NCI-H748 treated with DMSO at 0.1 percent for 48 hours (cell line): Measurements from ENCODE around the gene DNAH8.

ENCODE experiments used
- DNase-seq: peaks from one replicate; lab custom pipeline; 2025; lab: John Stamatoyannopoulos, UW

Gene DNAH8

GRCh38 chr6:38702558-38703397, 12.3 kb upstream of the DNAH8 start, which contains the start of gene GLO1:
TSS of gene GLO1 (minus strand) at chr6:38703145. CDS start at chr6:38703054, 91 bp downstream.
- peak; percentile 97 for DNase-seq

GRCh38 chr6:38703949-38704590, 11.0 kb upstream of the DNAH8 start:
- no peak for DNase-seq

DNA sequence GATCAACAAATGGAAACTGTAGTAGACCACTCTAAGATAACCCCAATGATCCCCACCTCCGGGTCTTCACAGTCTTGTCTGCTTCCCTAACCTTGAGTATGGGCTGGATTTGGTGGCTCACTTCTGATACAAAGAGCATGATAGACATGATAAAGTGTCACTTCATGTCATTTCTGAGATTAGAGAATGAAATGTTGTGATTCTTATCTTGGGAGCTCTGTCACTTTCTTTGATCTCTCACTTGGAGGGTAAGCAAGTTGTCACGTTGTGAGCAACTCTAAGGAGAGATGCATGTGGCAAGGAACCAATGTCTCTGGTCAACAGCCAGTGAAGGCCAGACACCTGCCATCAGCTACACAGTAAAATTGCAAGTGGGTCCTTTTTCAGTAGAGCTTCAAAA, 9.2 kb upstream of the DNAH8 start:
- no peak for DNase-seq

GRCh38 chr6:38708496-38708895, 6.6 kb upstream of the DNAH8 start:
- DNase-seq: no peak

DNA sequence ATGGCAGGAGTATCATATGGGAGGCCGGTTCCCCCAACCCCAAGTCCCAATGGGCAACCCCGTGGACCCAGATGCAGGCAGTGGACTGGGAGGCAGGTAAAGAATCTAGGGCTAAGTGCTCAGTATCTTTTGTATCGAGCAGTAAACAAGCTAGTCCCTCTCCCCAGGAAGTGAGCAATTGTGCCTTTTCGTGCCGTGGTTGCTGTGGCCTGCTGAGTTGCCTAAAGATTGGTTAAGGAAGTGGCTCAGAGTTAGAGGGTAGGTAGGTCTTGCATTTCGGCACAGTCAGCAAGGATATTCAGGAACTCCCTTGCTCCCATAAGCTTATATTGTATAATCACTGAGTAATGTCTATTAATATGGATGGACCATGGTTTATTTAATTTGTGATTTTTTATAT, 1.3 kb upstream of the DNAH8 start:
- no peak for DNase-seq

DNA sequence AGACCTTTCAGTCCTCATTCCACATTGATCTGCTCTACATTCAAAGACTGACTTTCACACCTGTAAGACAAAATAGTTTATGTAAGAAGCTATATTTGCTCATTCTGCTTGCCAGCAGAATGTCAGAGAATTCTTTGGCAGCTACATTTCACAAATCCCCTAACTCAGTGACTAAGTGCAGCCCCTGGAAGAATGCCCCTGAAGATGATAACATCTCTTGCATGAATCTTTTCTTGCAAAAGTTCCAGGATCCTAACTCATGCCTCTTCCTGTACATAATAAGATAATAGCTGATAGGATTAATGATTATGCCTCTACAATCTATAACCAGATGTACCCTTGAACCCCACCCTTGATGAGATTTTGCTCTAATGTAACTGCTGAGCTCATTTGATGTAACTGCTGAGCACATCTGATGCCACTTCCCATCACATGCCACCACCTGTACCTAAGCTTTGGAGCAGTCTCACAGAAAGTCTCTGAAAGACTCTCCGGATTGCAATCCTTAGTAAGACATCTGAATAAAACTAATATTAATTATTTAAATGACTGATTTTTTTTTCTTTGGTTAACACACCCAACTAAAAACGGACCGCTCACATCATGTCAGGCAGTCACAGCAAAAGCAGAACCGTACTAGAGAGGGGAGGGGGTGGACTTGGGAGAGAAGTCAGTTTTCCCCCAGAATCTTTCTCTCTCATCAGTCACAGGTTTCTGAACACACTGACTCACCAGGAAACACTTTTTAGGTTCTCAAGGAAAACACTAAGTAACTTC, 684 bp upstream of the DNAH8 start:
- DNase-seq: no peak

- no peak for DNase-seq
Measured at GRCh38 chr6:38716825-38717224, 1.7 kb downstream of the DNAH8 start.

DNA sequence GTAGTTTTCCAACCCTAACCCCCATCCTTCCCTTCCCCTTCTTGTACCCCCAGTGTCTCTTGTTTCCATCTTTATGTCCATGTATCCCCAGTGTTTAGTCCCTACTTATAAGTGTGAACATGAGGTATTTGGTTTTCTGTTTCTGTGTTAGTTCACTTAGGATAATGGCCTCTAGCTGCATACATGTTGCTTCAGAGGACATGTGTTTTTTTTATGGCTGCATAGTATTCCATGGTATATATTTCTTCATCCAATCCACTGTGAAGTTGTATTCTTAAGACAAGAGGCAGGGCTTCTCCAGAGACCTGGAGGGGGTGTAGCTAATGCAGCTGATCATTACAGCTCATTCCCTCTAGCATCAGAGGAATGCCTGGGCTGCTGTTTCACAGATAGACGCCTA, 4.2 kb downstream of the DNAH8 start:
- DNase-seq: no peak

GRCh38 chr6:38720295-38720694, 5.2 kb downstream of the DNAH8 start:
- DNase-seq: no peak

DNA sequence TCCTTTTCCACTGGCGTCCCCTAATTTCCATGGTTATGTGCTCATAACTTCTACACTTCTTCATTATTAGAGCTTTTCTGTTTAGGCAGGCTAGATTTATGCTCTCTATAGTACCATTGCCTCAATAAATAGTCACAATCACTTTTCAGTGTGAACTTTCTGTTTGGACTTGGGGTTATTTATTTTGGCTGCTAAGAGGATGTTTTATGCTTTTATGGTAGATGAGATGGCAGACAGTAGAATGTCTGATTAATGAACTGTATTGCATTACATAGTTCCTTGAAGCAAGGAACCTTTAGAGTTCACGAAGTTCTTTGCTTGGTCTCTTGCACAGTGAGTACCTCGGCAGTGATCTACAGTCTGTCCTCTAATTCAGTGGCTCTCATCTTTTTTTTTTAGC, 6.9 kb downstream of the DNAH8 start:
- DNase-seq: no peak

- no peak for DNase-seq
Measured at GRCh38 chr6:38722727-38723334, 7.7 kb downstream of the DNAH8 start.

DNA sequence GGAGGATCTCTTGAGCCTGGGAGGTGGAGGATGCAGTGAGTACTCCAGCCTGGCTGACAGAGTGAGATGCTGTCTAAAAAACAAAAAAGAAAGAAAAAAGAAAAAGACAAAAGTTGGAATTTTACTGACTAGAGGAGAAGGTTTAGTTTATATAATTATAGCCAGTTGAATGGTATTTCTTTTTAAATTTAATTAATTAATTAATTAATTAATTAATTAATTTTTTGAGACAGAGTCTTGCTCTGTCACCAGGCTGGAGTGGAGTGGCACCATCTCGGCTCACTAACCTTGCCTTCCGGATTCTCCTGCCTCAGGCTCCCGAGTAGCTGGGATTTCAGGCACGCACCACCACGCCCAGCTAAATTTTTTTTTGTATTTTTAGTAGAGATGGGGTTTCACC, 8.7 kb downstream of the DNAH8 start:
- DNase-seq: no peak

DNA sequence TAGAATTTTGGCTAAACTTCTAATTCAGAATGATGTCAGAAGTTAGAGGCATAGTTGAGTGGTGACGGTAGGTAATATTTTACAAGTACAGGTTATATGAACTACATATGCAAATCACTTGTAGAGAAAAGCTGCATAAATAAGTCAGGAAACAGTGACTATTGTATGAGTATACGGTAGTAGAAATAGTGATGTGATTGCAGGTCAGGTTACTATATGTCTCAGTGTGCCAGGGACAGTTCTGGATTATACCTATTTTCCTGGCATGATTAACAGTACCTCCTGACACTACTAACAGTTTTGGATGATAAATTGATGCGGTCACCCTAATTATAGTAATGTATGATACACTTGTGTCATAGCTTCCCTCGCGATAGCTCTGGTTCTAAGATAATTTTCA, 9.2 kb downstream of the DNAH8 start:
- DNase-seq: no peak

DNA sequence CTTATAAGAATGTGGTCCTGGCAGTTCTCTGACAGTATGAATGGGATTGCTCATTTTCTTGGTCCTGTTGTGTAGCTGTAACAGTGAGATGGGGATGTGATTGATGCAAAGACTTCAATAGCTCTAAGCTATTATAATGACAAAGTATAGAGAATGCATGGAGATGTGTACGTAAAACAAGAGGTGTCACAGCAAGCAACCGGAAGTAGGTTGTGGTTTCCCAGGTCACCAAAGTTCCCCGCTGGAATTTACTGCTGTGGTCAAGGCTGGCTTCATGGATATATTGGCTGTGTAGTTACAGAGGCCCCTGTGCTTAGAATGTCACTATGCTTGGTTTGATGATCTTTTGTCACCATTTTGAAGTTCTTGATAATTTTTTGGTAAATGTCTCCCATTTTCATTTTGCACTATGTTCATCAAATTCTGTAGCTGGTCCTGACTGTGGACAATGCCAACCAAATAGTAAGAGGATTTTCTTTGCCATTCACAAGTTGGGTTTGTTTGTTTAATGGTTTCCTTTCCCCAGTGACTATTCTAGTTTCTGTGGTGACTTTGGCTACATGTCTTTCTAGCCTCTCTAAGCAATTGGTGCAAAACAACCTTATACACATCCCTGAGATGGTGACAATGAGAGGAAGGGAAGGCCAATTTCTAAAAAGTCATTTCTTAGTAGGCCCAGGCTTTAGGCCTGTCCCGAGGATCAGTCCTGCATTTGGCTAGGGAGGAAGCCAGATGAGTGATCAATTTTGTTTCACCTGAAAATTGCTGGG, 10.5 kb downstream of the DNAH8 start:
- DNase-seq: no peak

DNA sequence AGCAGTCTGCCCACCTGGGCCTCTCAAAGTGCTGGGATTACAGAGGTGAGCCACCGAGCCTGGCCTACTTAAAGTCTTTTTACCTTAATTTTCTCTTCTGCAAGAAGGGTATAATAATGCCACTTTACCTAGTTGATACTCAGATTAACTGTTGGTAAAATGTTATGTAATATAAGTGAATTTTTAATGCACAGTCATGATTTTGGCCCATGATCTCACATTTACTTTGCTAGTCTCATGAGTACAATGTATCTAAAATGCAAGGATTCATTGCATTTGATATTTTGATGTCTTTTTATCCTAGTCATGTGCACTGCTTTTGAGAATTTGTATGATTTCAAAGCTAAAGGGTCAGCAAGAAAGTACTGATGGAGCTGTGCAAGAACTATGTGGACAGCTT, 13.1 kb downstream of the DNAH8 start:
- no peak for DNase-seq

GRCh38 chr6:38730140-38730862, 15.2 kb downstream of the DNAH8 start:
- no peak for DNase-seq

DNA sequence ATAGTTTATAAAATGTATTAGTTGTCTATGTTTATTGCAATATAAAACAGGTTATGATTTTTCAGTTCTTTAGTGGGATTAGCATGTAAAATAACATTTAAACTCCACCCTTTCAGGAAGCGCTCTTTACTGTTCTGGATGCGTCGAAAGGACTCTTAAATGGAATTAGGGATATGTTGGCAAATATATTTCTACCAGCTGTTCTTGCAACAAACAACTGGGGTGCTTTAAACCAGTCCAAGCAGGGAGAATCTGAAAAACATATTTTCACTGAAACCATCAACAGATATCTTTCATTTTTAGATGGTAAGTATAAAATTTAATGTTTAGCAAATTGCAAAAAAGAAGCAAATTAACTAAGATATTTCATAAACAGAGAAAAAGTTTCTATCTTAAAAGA, 21.8 kb downstream of the DNAH8 start:
- no peak for DNase-seq

GRCh38 chr6:38738261-38738660, 23.1 kb downstream of the DNAH8 start:
- DNase-seq: no peak

DNA sequence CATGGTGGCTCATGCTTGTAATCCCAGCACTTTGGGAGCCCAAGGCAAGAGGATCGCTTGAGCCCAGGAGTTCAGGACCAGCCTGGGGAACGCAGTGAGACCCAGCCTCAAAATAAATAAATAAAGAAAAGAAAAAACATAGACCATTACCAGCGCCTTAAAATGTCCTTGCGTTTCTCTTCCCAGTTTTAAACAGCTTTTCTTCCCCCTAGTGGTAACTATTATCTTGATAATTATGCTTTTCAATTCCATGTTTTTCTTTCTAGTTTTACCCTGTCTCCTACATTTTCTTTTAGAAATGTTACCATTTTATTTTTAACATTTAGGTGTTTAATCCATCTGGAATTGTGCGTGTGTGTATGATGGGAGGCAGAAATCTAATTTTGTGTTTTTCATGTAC, 24.4 kb downstream of the DNAH8 start:
- no peak for DNase-seq

- DNase-seq: no peak
Measured at GRCh38 chr6:38749473-38749872, 34.4 kb downstream of the DNAH8 start.
